Colon (tissue), 2 donors: Measurements from ENCODE around the gene AQP1.

Source experiments
- FAIRE-seq: peaks from 2 replicates; lab custom pipeline; 2012; peaks lifted over from hg19 to GRCh38; lab: Jason Lieb, UNC
- donor health status: control.
- donor health status: control.

The AQP1 gene

GRCh38 chr7:30884881-30885280 lies 26.8 kb upstream of the AQP1 start:
- FAIRE-seq: no peak

GRCh38 chr7:30886608-30887011 lies 25.0 kb upstream of the AQP1 start:
- FAIRE-seq: no peak

GRCh38 chr7:30887464-30887872 lies 24.2 kb upstream of the AQP1 start:
- no peak for FAIRE-seq

- FAIRE-seq: no peak
These were observed 22.9 kb upstream of the AQP1 start for GRCh38 chr7:30888747-30889146.

- FAIRE-seq: no peak
These were observed 21.4 kb upstream of the AQP1 start for GRCh38 chr7:30890226-30890625.

- FAIRE-seq: no peak
These were observed 18.3 kb upstream of the AQP1 start for GRCh38 chr7:30893357-30893756.

GRCh38 chr7:30894009-30894408 lies 17.6 kb upstream of the AQP1 start:
- no peak for FAIRE-seq

GRCh38 chr7:30894866-30895605 lies 16.6 kb upstream of the AQP1 start:
- no peak for FAIRE-seq

- FAIRE-seq: no peak
These were observed 15.6 kb upstream of the AQP1 start for GRCh38 chr7:30896036-30896435.

- FAIRE-seq: no peak
These were observed 14.6 kb upstream of the AQP1 start for GRCh38 chr7:30896783-30897637.

- no peak for FAIRE-seq
These were observed 13.9 kb upstream of the AQP1 start for GRCh38 chr7:30897770-30898169.

- FAIRE-seq: no peak
These were observed 13.2 kb upstream of the AQP1 start for GRCh38 chr7:30898411-30898810.

GRCh38 chr7:30899066-30899465 lies 12.6 kb upstream of the AQP1 start:
- FAIRE-seq: no peak

- no peak for FAIRE-seq
These were observed 12.0 kb upstream of the AQP1 start for GRCh38 chr7:30899630-30900029.

- FAIRE-seq: no peak
These were observed 11.6 kb upstream of the AQP1 start for GRCh38 chr7:30900053-30900452.

GRCh38 chr7:30900803-30901362 lies 10.8 kb upstream of the AQP1 start:
- FAIRE-seq: no peak

- FAIRE-seq: no peak
These were observed 9.8 kb upstream of the AQP1 start for GRCh38 chr7:30901856-30902255.

GRCh38 chr7:30902466-30902865 lies 9.2 kb upstream of the AQP1 start:
- FAIRE-seq: no peak

- FAIRE-seq: no peak
These were observed 8.5 kb upstream of the AQP1 start for GRCh38 chr7:30903146-30903545.

GRCh38 chr7:30904561-30904960 lies 7.1 kb upstream of the AQP1 start:
- no peak for FAIRE-seq

GRCh38 chr7:30905078-30906012 lies 6.3 kb upstream of the AQP1 start:
- FAIRE-seq: no peak

- FAIRE-seq: no peak
These were observed 5.6 kb upstream of the AQP1 start for GRCh38 chr7:30906014-30906413.
